Heart left ventricle (tissue), 16 donors: ENCODE measurements around the gene FRRS1L. TPM values are rescaled to one million over a fixed set of nuclear protein-coding genes. Genes with fewer than 3 reads are reported as not detected.

ENCODE experiments used
- ATAC-seq, 4 donors: fragments of 200-7000 bp; cut with Tn5 transposase; one replicate each; pipeline ENCODE4 v1.9.1; 2020 to 2022; ENCODE audit warnings: moderate library complexity in 4 of 4, mild to moderate bottlenecking in 3 of 4, moderate number of reproducible peaks in 1 of 4
- DNase-seq, 5 donors: peaks; one replicate each; pipeline ENCODE4 v3.0.0-alpha.2; 2020
- H3K27ac ChIP-seq, 12 donors: fragments of 200-600 bp; sonication (generic) in 4 of 12; one replicate each; pipeline versions ENCODE4 v1.5.0 to v1.8.0; 2016 to 2022; ENCODE audit warnings: mild to moderate bottlenecking in 2 of 12
- H3K27me3 ChIP-seq, 9 donors: fragments of 200-600 bp; sonication (generic) in 2 of 9; one replicate each; pipeline versions ENCODE4 v1.5.1 to v1.8.0; 2016 to 2022; ENCODE audit warnings: mild to moderate bottlenecking in 3 of 9
- H3K36me3 ChIP-seq, 9 donors: fragments of 200-600 bp; sonication (generic) in 2 of 9; one replicate each; pipeline versions ENCODE4 v1.5.0 to v1.8.0; 2018 to 2022; ENCODE audit warnings: mild to moderate bottlenecking in 2 of 9
- H3K4me1 ChIP-seq, 12 donors: fragments of 200-600 bp; sonication (generic) in 4 of 12; one replicate each; pipeline versions ENCODE4 v1.5.0 to v1.8.0; 2016 to 2022; ENCODE audit warnings: mild to moderate bottlenecking in 3 of 12
- H3K4me3 ChIP-seq, 12 donors: fragments of 200-600 bp; sonication (generic) in 4 of 12; one replicate each; pipeline versions ENCODE4 v1.5.0 to v1.8.0; 2017 to 2022; ENCODE audit warnings: mild to moderate bottlenecking in 9 of 12, moderate library complexity in 4 of 12
- H3K9me3 ChIP-seq, 12 donors: fragments of 200-600 bp; sonication (generic) in 4 of 12; one replicate each; pipeline versions ENCODE4 v1.5.0 to v1.8.0; 2016 to 2022; ENCODE audit warnings: mild to moderate bottlenecking in 1 of 12
- POLR2A ChIP-seq, 2 donors: fragments of 450-650 bp; IDR thresholded peaks; one replicate each; pipeline ENCODE4 v1.6.1; 2017; ENCODE audit warnings: antibody characterized with exemption in 2 of 2, mild to moderate bottlenecking in 2 of 2, moderate library complexity in 2 of 2
- WGBS, 4 donors: extraction: QIAGEN DNeasy Blood & Tissue Kit in 2 of 4; methylation state at CpG; one replicate each; pipeline versions ENCODE4 v1.1.5 to v1.1.7; 2013 to 2018; 5-methylcytosine and 5-hydroxymethylcytosine counted together
- intact Hi-C, 10 donors: fragments of 100-400 bp; cut with DNase I; formaldehyde crosslinking; loops; one replicate each; pipeline versions ENCODE4 v1.11.1 to v1.14.2; 2022
- polyA plus RNA-seq, 2 donors: library from polyadenylated mRNA; stranded (reverse); fragments of 200-250 nt; gene quantifications; one replicate each; pipeline ENCODE4 v1.2.3, GENCODE V29; 2013
- total RNA-seq, 9 donors: library from RNA; depleted of rRNA in 2 of 9; stranded (reverse); fragments of >200 nt in 2 of 9; fragmentation: NEBNext Ultra II Directional in 3 of 9; extraction: Animal tissue kit (Norgen Biotek cat#: 25700) in 3 of 9; gene quantifications; one replicate each; pipeline versions ENCODE4 v1.1.0 to v1.2.4, GENCODE V29; 2016 to 2023
- TF ChIP-seq, protein P1 (sequence below), 12 donors: fragments of 200-600 bp; sonication (generic) in 4 of 12; IDR thresholded peaks; one replicate each; pipeline versions ENCODE4 v1.5.0 to v1.8.0; 2018 to 2022; ENCODE audit warnings: antibody characterized with exemption in 12 of 12, mild to moderate bottlenecking in 5 of 12
- donor health status: ischemic (EF 13 %, LVEDD 7.1; RV severe dilation, severe dysfunction).
- donor health status: healthy with polysubstance abuse.
- donor health status: DM: no; HTN: yes; CAD: no.
- donor health status: DM: no; HTN: no; CAD: no.
- donor health status: ischemic (EF 25% LVEDD 6.9; RV normal size, moderate dysfunction).
- donor health status: ischemic (EF 25% LVEDD 5.7; RV mildly dilated, moderate dysfunction).
- donor health status: healthy.
- donor health status: DM: yes; HTN: yes; CAD: no.
- donor health status: ischemic (EF 35%, LVEDD 5.7; RV mildly dilated, moderate dysfunction).
- donor health status: nonischemic (EF 11% LVEDD 7.7; RV severe dilation, severe dysfunction).
- donor health status: DM: yes; HTN: yes; CAD: no.
- donor health status: PGD.
- donor health status: ischemic (EF 29% LVEDD 5.4; RV normal size, mild dysfunction).
- donor health status: nonischemic (EF 23%, LVEDD 6.1; RV moderate dilation, normal function).

The FRRS1L gene
- total and polyA plus RNA-seq, 11 donors, result 0.04 to 2.5 (median 1.6) TPM

GRCh38 chr9:109118808-109119438 is 48.1 kb downstream of the FRRS1L start:
- H3K36me3 ChIP-seq, result no peaks in the 10 kb centered on the region
- H3K4me3 ChIP-seq, result peak overlapping the region; percentile 84 to 99 (median 94)
- TF ChIP-seq, protein P1, sequence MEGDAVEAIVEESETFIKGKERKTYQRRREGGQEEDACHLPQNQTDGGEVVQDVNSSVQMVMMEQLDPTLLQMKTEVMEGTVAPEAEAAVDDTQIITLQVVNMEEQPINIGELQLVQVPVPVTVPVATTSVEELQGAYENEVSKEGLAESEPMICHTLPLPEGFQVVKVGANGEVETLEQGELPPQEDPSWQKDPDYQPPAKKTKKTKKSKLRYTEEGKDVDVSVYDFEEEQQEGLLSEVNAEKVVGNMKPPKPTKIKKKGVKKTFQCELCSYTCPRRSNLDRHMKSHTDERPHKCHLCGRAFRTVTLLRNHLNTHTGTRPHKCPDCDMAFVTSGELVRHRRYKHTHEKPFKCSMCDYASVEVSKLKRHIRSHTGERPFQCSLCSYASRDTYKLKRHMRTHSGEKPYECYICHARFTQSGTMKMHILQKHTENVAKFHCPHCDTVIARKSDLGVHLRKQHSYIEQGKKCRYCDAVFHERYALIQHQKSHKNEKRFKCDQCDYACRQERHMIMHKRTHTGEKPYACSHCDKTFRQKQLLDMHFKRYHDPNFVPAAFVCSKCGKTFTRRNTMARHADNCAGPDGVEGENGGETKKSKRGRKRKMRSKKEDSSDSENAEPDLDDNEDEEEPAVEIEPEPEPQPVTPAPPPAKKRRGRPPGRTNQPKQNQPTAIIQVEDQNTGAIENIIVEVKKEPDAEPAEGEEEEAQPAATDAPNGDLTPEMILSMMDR (IDR thresholded peaks at IDR 0.05), result no peak
- no peak for TF ChIP-seq POLR2A (IDR thresholded peaks at IDR 0.05)
- peak overlapping the region; percentile 82 to 98 (median 92) for H3K27ac ChIP-seq
- H3K4me1 ChIP-seq, result peaks cover 3 to 53% (median 41%) of the 10 kb centered on the region in 12 donors
- no peaks in the 10 kb centered on the region for H3K27me3 ChIP-seq
- peak in 1 of 4 donors; percentile 1 for ATAC-seq
- H3K9me3 ChIP-seq, result no peaks in the 10 kb centered on the region
- intact Hi-C loops, result loop anchor here in 2 of 10 donors (10.0 kb wide), 1 partner anchor 184 kb away; the partner anchor contains the start of genes ABITRAM (in 2 of the 2) and ELP1 (in 2 of the 2)
- 0 to 1% (median 0%) methylated on average over 20 to 29 of the region's 29 CpGs for WGBS, 4 donors
- DNase-seq, result peak in 1 of 5 donors; percentile 16

DNA sequence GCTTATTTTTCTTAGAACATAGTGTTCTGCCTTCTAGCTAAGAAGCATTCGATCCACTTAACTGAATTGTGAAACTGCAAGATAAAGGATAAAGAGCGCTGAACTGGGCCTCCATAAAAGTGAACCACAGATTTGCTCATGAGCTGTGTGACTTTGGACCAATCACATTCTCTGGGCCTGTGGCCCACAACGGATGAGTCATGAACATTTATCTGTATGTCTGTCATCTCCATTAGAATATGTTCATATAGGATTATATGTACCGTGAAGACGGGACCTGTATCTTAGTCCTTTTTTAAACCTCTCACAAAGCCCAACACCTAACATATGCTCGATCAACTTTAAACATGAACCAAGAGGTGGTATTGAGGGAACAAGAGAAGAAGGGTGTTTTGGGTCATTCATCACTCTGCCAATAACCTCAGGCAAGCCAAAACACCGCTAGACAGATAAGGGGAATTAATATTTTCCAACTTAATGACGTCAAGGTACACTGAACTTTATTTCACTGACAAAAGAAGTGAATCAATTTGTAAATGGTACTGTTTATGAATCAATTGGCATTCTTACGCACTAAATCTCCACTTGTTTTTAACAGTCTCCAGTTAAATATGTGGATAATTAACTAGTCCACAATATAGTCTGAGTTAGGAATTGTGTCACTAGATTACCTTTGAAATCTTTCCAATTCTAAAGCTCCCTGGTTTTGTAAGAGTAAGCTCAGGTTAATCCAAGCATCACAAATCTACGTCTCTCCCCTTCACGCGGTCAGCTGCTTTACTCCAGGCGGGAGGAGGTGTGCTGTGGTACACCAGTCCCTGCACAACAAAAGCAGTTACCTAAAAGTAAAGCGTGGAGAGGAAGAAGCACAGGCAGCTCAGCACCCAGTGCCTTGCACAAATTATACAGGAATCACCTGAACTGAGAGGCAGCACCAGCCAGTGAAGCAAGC is 48.9 kb downstream of the FRRS1L start:
- intact Hi-C loops, result loop anchor here in 3 of 10 donors (2.0 to 10.0 kb wide), 2 partner anchors 19 to 183 kb away; partner anchors contain the start of genes ABITRAM (in 2 of the 3) and ELP1 (in 2 of the 3)
- WGBS, 4 donors, result 20 to 29% (median 24%) methylated on average over 14 of the region's 14 CpGs

DNA sequence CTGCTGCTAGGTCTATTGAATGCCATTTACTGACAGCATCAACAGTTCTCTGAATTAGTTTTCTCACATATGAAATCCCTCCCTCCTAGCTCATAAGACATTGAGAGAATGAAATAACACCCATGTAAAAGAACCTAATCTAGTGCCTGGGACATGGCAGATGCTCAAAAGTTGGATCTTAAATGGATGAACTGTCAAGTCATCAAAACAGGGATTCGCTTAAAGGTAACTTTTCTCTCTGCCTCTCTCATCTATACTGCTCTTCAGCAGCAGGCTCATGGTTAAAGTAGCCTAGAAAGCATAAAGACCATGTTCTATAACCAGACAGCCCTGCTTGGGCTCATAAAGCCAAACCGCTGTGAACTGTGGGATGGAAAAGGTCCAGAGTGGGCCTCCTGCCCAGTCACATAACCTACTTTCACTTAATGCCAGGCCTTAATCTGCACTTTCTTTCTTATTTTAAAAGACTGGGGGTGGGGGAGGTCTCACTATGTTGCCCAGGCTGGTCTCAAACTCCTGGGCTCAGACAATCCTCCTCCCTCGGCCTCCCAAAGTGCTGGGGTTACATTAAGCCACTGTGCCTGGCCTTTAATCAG is 51.0 kb downstream of the FRRS1L start:
- intact Hi-C loops, result loop anchor here in 3 of 10 donors (2.0 to 10.0 kb wide), 2 partner anchors 17 to 181 kb away; partner anchors contain the start of genes ABITRAM (in 2 of the 3) and ELP1 (in 2 of the 3)
- peak overlapping the region in 1 of 12 donors; percentile 4 for H3K4me3 ChIP-seq
- peak overlapping the region in 7 of 12 donors; percentile 10 to 89 (median 53) for H3K27ac ChIP-seq
- no peaks in the 10 kb centered on the region for H3K27me3 ChIP-seq
- no peak for TF ChIP-seq POLR2A (IDR thresholded peaks at IDR 0.05)
- TF ChIP-seq, protein P1 (IDR thresholded peaks at IDR 0.05), result no peak
- H3K9me3 ChIP-seq, result no peaks in the 10 kb centered on the region
- peaks cover 3 to 81% (median 68%) of the 10 kb centered on the region in 12 donors for H3K4me1 ChIP-seq
- peak in 2 of 5 donors; percentile 29 to 43 for DNase-seq
- no peaks in the 10 kb centered on the region for H3K36me3 ChIP-seq
- WGBS, 4 donors, result 72 to 80% (median 76%) methylated on average over 3 of the region's 3 CpGs
- no peak for ATAC-seq

More for the DNA sequence above, 48.9 kb downstream of the FRRS1L start:
- Histone ChIP-seq H3K4me1 (peaks cover 3 to 61% (median 49%) of the 10 kb centered on the region in 12 donors), H3K36me3 (no peaks in the 10 kb centered on the region), H3K4me3 (peak overlapping the region; percentile 84 to 99 (median 94)), H3K27ac (peak overlapping the region; percentile 82 to 98 (median 92)), H3K27me3 (no peaks in the 10 kb centered on the region), H3K9me3 (no peaks in the 10 kb centered on the region)
- DNase-seq (peak in 1 of 5 donors; percentile 58), ATAC-seq (peak in 1 of 4 donors; percentile 20)
- TF ChIP-seq, protein P1 (IDR thresholded peaks at IDR 0.05), result no peak
